ENCODE results near the gene PCNT. TPM values are rescaled to one million over a fixed set of nuclear protein-coding genes. Genes with fewer than 3 reads are reported as not detected.
"Not testable (repeated sequence)": the region's sequence is repeated elsewhere in the genome, so short reads cannot be mapped to it uniquely, and the experiment has no call there.

The PCNT gene
- total RNA-seq, 1 donor from 2014 or later, result 73.2 TPM

DNA sequence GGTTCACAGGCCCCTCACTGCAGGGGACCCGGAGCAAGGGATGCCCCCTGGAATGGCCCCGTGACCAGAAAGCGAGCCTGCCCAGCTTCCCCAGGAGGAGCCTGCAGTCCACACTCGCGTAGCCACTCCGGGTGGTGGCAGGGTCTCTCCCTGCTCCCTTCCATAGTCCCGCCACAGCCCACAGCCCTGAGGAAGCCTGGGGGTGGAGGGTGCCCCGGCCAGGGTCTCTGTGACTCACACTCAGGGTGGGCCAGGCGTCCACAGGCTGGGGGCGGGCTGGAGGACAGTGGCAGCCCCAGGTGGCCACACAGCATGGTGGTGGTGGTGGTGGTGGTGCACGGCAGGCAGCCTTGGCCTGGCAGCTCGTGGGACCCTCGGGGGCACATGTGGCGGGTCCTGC lies 22.2 kb upstream of the PCNT start:
- intact Hi-C loops (cut with micrococcal nuclease), result no loop called here

GRCh38 chr21:46304437-46304836 lies 19.5 kb upstream of the PCNT start:
- intact Hi-C loops (cut with micrococcal nuclease), result no loop called here

DNA sequence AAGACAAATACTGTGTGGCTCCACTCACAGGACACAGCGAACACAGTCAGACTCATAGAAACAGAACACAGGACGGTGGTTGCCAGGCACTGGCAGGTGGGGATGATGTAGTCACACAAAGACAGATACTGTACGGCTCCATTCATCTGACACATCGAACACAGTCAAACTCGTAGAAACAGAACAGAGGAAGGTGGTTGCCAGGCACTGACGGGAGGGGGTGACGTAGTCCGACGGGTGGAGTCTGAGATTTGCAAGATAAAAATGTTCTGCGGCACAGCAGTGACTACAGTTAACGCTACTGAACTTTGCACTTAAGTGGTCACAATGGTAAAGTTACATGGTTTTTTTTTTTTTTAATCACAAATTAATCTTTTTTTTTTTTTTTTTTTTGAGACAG lies 19.0 kb upstream of the PCNT start:
- intact Hi-C loops (cut with micrococcal nuclease), result no loop called here

- intact Hi-C loops (cut with micrococcal nuclease), result no loop called here
Measured at GRCh38 chr21:46307625-46308024, 16.3 kb upstream of the PCNT start.

DNA sequence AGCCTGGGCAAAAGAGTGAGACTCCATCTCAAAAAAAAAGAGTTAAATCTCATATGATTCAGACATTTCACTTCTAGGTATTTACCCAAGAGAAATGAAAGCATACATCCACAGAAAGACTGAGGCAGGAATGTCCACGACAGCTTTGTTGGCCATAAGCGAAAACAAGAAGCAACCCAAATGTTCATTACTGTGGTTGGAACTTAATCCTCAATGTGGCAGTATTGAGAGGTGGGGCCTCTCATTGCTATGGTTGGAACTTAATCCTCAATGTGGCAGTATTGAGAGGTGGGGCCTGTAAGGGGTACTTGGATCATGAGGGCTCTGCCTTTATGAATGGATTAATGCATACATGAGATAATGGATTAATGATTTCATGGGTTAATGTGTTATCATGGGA lies 15.5 kb upstream of the PCNT start:
- intact Hi-C loops (cut with micrococcal nuclease), result no loop called here

GRCh38 chr21:46310260-46310659 lies 13.7 kb upstream of the PCNT start:
- intact Hi-C loops (cut with micrococcal nuclease), result not testable (repeated sequence)

GRCh38 chr21:46311568-46311967 lies 12.4 kb upstream of the PCNT start:
- intact Hi-C loops (cut with micrococcal nuclease), result no loop called here

DNA sequence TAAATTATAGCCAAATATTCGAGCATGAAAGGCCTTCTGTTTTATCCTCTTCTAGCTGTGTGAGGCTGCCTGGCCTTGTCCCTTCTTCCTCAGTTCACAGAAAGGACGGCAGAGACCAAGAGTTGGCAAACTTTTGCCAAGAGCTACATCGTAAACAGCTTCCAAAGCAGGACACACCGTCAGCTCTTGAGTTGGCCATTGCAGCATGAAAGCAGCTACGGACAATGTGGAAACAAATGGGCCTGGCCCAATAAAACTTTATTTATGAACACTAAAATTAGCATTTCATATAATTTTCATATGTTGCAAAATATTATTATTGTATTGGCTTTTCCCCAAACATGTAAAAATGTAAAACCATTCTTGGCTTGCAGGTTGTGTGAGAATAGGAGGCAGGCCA lies 11.0 kb upstream of the PCNT start:
- intact Hi-C loops (cut with micrococcal nuclease), result no loop called here

DNA sequence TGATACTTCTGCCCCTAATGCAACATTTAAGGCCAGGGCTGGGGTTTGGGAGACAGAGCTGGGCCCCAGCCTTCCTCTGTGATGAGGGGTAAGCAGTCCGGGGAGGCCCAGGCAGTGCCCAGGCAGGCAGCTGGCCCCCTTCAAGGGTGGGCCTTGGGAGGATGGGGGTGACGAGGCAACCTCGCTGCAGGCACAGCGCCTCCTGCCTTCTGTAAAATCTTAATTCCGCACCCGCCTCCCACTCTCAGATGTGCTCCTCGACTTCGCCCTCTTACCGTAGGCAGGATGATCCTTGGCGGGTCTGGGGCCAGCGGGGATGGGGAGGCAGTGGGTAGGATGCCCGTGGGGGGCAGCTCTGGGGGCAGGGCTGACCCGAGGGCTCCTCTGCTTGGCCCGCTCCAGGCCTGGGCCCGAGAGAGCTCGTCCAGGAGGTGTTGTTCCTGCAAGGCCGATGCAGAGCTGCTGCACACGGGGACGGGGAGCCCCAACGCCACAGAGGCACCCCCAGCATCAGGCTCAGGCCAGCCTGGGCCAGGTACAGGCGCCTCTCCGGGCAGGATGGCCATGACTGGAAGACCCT lies 9.4 kb upstream of the PCNT start:
- intact Hi-C loops (cut with micrococcal nuclease), result no loop called here

GRCh38 chr21:46316708-46317324 lies 7.1 kb upstream of the PCNT start:
- intact Hi-C loops (cut with micrococcal nuclease), result no loop called here

- intact Hi-C loops (cut with micrococcal nuclease), result no loop called here
Measured at GRCh38 chr21:46317710-46318463, 6.1 kb upstream of the PCNT start.

DNA sequence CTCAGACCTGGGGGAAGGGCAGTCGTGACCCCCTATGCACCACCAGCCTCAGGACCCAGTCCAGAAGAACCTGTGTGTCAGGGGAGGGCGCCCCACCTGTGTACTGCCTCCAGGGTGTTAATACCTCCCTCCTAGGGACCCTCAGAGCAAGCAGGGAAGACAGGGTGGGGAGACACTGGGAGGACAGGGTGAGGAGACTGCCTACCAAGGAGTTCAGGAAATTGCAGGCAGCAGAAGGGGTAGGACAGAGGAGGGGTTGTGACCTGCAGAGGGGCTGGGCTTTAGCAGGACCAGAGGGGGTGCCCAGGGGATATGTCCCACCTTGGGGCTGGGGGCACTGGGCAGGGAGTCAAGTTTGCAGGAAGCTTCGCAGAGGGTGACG lies 5.5 kb upstream of the PCNT start:
- intact Hi-C loops (cut with micrococcal nuclease), result no loop called here

DNA sequence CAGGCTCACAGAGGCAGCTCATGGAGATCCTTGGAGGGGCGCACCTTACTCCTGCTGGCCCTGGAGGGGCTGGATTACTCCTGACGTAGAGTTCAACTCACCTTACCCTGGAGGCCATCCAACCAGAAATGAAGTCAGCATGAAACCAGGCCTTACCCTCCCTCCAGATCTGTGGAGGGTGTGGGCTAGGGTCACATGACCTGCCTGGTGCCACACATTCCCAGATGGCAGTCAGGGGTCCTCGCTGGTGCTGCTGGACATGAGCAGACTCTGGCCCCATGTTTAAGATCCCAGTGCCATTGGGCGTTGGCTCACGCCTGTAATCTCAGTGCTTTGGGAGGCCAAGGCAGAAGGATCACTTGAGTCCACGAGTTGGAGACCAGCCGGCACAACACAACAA lies 4.8 kb upstream of the PCNT start:
- intact Hi-C loops (cut with micrococcal nuclease), result no loop called here

DNA sequence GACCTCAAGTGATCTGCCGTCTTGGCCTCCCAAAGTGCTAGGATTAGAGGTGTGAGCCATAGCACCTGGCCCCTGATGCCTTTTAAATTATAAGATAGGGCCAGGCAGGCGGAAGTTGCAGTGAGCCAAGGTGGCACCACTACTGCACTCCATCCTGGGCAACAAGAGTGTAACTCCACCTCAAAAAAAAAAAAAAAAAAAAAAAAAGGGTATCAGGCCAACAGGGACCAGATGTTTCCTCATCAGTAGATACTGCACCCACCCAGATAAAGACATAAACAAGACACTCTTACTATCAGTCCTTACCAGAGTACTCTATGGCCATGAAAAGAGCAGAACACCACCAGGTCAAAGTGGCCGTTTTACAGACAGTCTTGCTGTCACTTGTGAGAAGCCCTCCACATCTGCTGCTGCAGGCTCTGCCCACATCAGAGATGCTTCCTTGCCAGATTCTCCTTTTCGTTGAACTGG lies 3.6 kb upstream of the PCNT start:
- intact Hi-C loops (cut with micrococcal nuclease), result loop anchor here (5.0 kb wide), 2 partner anchors 133 to 678 kb away; partner anchors contain the start of gene PCBP3

GRCh38 chr21:46322351-46323226 lies 1.4 kb upstream of the PCNT start:
- intact Hi-C loops (cut with micrococcal nuclease), result loop anchor here (5.0 kb wide), 2 partner anchors 135 to 680 kb away; partner anchors contain the start of gene PCBP3

DNA sequence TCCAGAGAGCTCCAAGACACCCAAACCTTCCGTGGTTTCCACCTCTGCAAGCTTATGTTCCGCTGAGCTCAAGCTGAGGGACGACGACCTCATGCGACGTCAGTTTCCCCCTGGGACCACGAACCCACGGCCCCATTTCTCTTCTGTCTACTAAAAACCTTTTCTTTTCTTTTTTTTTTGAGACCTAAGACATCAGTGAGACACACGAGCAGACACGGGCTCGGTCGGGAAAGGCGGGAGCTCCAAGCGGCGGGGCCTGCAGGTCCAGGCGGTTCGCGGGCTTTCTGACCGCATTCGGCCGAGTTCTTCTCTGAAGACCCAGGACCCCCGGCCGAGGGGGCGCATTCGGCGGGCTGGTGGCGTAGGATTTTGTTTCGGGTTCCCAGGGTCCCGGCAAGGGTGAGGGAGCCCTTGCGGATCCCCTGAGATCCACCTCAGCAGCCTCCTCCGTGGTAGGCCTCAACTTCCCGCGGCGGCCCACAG lies 688 bp upstream of the PCNT start:
- intact Hi-C loops (cut with micrococcal nuclease), result loop anchor here (5.0 kb wide), 2 partner anchors 136 to 681 kb away; partner anchors contain the start of gene PCBP3

DNA sequence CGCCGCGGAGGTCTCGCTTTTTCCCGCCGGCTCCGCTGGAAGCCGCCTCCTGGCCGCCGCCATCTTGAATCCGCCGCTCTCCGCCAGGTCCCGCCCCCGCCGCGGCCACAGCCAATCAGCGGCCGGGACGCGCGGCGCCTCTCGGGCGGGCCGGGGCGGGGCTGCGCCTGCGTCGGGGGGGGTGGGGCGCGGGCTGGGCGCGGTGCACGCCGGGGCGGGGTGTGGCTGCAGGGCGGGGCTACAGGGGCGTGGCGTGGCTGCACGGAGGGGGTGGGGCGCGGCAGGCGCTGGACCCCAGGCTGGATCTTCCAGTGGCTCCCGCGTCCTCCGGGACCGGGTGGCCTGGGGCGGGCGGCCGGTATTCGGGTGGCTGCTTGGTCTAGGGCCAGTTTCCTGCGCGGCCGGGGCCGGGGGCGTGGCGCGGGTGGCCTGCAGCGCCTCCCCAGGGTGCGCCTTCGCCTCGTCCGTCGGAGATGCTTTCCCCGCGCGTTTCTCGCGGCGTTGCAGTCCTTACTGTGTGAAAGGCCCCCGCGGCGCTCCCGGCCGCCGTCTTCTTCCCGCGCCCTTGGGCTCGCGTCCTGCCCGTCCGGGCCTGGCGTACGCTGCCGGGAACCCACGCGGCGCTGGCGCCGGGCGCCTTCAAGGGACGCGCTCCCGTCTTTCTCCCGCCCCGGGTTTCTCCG lies 575 bp downstream of the PCNT start:
- intact Hi-C loops (cut with micrococcal nuclease), result loop anchor here (1.0 to 5.0 kb wide), 5 partner anchors 38 to 682 kb away; partner anchors contain the start of genes DIP2A, PCBP3 and YBEY

DNA sequence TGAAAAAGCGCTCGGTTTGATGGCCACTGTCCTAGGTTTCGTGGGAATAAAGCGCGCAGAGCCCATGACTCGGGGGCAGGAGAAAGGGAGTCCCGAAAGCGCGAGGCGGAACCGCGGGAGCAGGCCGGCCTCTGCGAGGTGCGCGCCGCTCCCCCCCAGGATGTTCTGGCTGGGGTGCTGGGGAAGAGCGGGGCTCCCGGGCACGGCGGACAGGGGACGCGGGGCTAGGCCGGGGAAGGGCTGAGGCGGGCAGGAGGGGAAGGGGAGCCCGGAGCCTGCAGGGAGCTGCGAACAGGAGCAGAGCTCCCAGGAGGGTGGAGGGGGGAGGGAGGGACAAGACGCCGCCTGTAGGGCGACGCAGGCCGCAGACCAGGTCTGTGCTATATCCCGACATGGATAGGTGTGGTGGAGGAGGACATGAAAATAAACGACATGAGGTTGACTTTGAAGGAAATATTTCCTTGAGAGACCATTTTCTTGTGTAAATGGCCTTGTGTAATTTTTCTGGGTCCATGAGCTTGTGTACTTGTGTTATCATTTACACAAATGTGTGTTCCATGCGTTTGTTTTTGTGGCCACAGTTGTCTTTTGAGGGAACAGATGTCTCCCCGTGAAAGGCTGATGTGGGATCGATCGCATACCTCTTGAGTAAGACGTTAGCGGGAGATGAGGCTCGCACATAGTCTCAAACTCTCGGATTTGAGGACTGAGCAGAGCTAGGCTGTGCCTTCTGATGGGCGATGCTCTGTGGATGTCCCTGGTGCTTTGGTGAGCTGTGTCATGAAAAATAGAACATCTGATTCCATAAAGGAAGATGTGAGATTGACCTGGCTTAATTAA lies 1.3 kb downstream of the PCNT start:
- intact Hi-C loops (cut with micrococcal nuclease), result loop anchor here (2.0 kb wide), 1 partner anchor 38 kb away; the partner anchor contains the start of gene YBEY

DNA sequence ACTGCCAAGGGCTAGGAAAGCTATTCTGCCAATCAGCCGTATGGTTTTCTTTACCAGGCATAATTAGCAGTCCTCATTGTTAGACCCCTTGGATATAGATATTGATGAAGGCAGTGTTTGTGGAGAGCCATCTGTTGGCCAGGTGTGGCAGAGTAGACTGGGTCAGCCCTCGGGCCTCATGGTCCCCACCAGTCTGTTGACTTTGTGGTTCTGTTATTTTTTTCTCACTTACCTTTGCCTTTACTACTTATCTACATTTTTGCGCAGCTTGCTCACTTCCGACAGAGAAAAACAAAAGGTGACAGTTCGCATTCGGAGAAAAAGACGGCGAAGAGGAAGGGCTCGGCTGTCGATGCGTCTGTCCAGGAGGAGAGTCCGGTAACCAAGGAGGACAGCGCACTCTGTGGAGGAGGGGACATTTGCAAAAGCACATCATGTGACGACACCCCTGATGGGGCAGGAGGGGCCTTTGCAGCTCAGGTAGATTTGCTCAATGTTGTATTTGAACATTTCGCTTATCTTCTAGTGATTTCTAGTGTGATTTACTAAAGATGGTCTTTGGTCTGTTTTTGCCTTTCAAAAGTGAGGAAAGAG lies 2.3 kb downstream of the PCNT start:
- intact Hi-C loops (cut with micrococcal nuclease), result no loop called here
